Epidermal melanocyte (primary cell): ENCODE measurements around the gene FAAP24.
A peak's percentile ranks its signal among the peaks of the same experiment; 100 is the strongest.
"Not testable (repeated sequence)": the region's sequence is repeated elsewhere in the genome, so short reads cannot be mapped to it uniquely, and the experiment has no call there.

Experiments
- DNase-seq: peaks from one replicate; pipeline ENCODE4 v3.0.0; 2011; ENCODE audit warnings: low spot score; ENCODE audit not compliant: insufficient read length

FAAP24 gene, protein sequence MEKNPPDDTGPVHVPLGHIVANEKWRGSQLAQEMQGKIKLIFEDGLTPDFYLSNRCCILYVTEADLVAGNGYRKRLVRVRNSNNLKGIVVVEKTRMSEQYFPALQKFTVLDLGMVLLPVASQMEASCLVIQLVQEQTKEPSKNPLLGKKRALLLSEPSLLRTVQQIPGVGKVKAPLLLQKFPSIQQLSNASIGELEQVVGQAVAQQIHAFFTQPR

DNA sequence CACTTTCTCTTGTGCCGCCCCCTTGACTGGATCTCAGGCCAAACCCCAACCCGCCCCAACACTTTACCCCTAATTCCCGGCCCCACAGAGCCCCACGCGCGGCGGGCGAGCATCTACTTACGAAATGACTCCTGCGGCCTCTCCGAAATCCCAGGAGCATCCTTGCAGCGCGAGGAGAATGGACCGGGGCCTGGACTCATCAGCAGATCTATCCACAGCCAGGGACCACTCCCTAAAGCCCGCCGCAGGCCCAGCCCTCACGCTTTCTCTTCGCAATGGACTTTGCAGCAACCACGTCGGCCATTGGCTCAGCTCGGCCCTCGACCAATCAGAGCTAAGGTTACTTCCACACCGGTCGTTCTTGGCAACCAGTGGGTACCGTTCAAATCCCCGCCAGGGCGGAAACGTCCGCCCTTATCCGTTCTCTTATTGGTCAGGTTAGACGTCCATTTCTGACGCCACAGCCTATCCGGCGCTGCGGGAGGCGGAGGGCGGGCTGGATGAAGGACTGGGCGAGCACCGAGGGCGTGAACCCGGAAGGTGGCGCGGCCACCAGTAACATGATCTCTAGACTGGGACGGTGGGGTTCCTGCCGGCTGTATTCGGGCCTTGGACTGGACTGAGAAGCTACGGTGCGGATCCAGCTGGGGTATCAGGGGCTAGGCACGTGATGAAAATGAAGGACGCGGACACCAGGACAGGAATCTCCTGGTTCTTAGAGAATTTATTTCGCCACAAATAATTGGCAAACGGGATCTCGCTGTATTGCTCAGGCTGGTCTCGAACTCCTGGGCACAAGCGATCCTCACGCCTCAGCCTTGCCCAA, at the start of gene FAAP24, which contains the start of gene CEP89:
Gene FAAP24, plus strand, starts transcription at position 528 of the 826 bp plus-strand sequence. CDS start 955 bp downstream, outside the sequence.
Gene CEP89, minus strand, starts transcription at position 244 of the 826 bp plus-strand sequence. Its CDS starts 84 bp downstream, at position 160.
- peak; percentile 99 for DNase-seq

DNA sequence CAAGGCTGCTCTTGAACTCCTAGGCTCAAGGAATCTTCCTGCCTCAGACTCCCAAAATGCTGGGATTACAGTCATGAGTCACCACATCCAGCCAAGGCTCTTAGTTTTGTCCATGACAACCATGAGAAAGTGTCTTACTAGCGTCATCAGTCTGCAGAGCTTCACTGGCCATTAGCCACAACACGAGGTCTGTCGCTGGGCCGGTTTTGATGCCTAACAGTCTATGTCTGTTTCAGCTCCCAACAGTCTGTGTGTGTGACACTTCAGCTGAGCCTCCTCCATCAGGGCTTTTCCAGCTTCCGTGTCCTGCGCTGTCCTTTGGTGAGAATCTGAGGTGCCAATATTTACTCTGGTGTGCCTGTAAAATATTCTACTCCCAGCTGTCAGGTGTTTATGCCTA, 47.8 kb upstream of the FAAP24 start:
- no peak for DNase-seq

DNA sequence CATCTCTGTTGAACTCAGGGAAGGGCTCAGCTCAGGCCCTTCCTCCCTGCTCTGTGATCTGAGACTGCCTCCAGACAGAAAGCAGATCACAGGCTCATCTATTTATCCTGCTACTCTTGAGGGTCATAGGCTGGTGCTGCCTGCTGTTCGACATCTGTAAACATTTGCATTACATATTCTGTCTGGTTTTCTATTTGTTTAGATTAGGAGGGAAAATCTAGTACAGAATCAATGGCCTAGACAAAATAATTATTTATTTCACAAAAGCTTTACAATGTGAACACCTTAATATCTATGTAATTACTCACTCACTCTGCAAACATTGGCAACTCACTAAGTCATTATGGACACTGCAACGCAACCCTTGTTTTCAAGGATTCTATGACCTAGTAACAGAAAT, 43.2 kb upstream of the FAAP24 start:
- DNase-seq, result no peak

DNA sequence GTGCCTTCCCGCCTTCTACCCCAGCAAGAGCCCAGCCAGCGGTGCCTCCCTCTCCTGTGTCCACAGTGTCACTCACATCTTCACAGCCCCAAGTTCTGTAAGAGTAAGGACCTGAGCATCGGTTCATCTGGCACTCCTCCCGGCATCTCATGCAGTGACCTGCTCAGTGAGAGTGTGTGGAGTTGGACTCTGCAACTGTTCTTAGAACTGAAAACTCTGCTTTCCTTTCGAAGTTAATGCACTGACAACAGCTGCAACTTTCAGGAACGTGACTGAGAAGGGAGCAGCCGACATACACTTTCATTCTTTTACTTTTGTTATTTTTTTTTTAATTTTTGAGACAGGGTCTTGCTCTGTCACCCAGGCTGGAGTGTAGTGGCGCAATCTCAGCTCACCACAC, 41.5 kb upstream of the FAAP24 start:
- DNase-seq, result no peak

DNA sequence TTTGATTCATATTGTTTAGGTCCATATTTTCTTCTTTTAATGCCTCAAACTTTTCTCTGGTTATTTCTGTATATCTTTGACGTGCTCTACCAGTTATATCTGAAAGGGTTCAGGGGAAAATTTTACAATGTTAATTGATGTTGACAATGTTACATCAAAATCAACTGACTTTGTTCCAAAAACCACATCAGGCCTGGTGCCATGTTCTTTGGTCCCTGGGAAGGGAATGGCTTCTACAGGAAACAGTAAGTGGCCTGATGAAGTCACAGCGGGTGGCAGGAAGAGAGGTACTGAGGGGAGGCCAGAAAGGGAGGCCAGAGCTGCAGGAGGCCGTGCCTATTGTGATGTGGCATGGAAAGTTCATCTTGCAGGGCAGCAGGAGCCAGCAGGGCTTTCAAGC, 38.5 kb upstream of the FAAP24 start:
- no peak for DNase-seq

DNA sequence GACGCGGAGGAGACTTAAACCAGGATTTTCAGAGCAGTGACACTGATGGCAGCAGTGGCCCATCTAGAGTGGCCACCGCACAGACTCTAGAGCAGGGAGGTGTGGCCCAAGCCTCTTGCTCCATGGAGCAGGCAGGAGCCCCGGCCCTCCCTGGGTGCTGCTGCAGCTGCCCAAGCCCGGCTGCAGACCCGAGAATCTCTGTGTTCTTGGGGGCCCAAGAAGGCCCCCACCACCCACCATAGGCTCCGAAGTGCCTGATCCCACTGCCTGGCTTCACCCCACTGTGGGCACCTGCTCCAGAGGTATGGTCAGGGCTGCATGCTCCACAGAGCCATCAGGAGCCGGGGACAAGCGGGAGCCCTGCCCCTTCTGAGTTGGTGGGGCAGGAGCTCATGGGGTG, 36.4 kb upstream of the FAAP24 start:
- DNase-seq, result no peak

DNA sequence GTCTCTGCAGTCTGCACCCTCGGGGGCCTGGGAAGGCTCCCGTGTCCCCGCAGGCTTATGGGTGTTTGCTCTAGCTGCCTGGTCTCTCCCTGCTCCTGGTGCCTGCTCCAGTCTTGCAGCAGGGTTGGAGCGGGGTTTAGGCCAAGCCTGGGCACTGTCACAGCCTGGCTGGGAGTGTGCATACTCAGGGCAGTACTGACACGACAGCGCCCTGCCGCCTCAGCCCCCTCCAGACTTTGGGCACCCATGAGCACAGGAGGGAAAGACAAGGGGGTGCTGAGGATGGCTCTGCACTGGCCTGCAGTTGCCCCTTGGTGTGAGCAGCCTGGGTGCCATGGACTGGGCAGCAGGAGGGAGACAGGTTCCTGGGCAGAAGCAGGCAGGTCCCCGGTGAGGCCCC, 36.0 kb upstream of the FAAP24 start:
- no peak for DNase-seq

DNA sequence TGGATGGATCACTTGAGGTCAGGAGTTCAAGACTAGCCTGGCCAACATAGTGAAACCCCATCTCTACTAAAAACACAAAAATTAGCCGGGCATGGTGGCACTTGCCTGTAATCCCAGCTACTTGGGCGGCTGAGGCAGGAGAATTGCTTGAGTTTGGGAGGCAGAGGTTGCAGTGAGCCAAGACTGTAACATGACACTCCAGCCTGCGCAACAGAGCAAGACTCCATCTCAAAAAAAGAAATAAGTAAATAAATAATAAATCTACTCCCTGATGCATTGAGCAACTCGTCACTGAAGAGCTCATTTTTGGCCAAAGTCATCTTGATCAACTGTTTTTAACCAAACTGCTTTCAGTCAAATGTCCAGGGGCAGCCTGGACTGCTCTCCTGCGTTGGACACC, 30.8 kb upstream of the FAAP24 start:
- not testable (repeated sequence) for DNase-seq

DNA sequence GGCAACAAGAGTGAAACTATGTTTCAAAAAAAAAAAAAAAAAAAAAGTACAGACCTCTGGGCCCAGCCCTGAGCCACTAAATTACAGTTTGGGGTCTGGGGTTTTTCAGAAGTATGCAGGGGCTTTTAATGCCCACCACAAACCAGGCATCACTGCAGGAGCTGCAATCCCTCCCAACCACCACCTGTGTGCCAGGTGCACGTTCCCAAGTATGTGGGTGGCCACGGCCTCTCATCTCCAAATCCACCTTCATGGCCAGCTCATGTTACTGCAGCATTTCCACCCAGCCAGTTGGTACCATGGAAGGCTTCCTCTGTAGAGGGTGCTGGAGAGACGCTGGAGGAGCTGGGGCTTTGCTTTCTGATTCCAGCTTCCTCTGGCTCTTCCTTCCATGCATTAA, 26.8 kb upstream of the FAAP24 start:
- DNase-seq, result no peak

DNA sequence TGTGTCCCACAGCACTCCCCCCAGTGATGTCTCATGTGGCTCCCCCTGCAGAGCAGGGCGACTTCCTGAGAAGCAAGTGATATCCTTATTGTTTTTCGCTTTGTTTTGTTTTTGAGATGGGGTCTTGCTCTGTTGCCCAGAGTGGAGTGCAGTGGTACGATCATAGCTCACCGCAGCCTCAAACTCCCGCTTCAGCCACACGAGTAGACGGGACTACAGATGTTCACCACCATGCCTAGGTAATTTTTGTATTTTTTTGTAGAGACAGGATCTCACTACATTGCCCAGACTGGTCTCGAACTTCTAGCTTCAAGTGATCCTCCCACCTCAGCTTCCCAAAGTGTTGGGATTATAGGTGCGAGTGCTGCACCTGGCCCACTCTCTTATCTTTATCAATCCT, 5.3 kb upstream of the FAAP24 start:
- no peak for DNase-seq

DNA sequence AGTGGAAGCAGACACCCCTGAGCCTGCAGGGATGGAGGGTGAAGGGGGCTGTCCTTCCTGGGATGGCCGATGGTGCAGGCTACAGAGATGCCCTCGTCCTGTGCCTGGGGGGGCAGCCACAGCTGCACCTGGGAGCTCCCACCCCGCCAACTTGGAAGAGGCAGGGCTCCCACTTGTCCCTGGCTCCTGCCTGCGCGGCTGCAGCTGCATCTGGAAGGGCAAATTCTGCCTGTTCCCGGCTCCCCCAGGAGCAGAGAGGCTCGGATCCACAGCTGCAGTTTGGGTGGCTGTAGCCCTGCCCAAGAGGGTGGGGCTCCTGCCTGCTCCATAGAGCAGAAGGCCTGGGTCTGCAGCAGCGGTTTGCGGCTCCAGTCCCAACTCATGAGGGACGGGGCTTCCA, 2.5 kb upstream of the FAAP24 start:
- no peak for DNase-seq

DNA sequence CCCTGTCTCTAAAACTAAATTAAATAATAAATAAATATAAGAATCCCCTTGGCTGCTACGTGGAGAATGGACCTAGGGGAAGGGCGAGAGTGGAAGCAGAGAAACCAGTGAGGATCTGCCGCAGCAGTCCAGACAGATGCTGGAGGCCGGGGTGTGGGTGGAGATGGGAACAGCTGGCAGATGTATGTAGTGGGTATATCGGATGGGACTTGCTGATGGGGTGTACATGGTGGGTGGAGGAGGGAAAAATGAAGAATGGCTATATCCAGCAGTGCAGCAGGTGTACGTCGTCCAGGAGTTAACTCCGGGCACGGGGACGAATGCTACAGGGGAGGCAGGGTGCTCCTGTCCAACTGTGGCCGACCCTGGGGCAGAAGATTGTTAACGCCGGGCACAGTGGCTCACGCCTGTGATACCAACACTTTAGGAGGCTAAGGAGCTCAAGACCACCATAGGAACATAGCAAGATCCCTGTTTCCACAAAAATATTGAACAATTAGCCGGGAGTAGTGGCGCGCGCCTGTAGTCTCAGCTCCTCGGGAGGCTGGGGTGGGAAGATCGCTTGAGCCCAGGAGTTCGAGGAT, 938 bp upstream of the FAAP24 start:
- DNase-seq, result no peak

DNA sequence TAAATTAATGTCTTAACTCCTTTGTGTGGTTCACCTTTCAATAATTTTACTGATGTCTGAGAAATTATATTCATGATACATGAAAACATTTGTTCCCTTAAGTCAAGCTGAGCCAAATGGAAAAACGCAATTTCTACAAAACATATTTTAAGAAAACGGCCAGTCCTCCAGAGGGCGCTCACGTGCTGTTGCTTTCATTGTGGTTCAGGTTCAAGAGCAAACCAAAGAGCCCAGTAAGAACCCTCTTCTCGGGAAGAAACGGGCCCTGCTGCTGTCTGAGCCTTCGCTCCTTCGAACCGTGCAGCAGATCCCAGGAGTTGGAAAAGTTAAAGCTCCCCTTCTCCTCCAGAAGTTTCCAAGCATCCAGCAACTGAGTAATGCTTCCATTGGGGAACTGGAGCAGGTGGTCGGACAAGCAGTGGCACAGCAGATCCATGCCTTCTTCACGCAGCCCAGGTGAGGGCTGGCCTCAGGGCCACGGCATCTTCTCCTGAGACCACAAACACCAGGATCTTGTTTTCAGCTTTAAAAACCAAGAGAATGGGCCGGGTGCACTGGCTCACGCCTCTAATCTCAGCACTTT, 4.3 kb downstream of the FAAP24 start:
- DNase-seq, result peak; percentile 27

DNA sequence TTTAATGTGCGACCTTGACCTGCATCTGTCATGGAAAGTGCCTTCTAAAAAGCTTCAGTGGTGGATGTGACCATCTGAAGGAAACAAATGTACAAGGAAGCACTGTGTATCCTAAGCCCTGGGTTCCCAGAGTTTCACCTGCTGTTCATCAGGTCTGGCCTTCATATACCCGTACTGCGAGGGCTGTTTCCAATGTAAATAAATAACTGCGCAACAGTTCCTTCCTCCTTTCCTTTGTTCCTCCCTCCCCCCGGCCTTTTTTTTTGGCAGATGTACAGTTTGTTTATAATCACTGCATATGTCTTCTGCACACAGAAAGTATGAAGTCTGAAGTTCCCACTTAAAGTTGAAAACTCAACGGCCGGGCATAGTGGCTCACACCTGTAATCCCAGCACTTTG, 5.2 kb downstream of the FAAP24 start:
- DNase-seq, result no peak

DNA sequence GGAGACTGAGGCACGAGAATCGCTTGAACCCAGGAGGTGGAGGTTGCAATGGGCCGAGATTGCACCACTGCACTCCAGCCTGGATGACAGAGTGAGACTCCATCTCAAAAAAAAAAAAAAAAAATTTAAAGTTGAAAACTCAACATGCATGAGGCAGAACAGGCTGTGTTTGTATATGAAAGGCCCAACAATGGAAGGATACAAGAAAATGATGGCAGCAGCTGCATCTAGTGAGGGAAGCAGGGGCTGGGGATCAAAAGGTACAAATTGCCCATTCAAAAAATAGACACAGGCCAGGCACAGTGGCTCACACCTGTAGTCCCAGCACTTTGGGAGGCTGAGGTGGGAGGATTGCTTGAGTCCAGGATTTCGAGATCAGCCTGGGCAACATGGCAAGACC, 5.8 kb downstream of the FAAP24 start:
- DNase-seq, result not testable (repeated sequence)

DNA sequence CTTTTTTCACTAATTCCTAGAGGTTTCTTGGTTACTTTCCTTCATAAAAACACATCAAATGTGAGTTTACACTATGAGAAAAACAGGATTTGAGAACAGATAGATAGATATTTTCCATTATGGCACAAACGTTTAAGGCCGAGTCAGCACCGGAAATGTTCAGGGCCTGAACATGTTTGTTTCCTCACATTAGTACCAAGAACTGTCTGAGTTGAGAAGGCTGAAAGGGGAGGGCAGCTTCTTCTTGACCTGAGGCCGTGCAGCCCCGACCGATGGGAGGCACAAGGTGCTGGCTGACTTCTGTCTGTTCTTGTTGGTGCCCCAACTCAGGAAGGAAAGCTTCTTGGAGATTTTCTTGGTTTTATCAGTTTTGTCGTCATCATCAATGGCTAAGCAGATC, 7.8 kb downstream of the FAAP24 start:
- DNase-seq, result not testable (repeated sequence)

DNA sequence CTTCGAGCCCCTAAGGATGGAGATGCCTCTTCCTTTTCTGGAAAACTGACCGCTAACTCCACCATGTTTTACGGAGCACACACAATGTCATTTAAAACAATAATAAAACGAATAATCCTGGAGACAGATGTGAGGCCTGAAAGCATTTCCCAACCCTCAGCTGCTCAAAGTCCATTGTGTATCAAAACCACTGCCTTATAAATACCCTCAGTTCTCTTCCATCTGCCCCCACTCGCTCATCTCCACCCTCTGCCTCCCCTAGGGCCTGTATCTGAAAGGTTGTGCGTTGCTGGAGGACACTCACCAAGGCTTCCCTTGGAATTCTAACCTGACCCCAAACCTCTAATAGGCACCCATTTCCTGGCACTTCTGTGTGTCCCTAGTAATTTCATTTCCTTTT, 10.4 kb downstream of the FAAP24 start:
- DNase-seq, result not testable (repeated sequence)

DNA sequence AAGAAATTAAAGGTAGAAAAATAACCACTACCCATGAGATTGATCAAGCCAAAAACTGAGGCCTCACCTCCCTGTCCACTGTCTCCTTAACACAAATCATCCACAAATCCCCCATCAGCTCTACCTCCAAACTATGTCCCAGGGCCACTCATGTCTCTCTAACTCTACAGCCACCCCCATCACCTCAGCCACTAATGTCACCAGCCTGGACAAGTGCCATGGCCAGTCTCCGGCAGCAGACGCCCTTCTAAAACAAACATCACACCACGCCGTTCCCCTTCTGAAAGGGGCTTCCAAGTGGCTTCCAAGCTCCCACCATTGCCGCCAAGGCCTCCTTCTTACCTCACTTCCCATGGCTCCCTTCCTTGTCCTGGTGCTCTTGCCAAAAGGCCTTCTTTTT, 16.2 kb downstream of the FAAP24 start:
- DNase-seq, result not testable (repeated sequence)

DNA sequence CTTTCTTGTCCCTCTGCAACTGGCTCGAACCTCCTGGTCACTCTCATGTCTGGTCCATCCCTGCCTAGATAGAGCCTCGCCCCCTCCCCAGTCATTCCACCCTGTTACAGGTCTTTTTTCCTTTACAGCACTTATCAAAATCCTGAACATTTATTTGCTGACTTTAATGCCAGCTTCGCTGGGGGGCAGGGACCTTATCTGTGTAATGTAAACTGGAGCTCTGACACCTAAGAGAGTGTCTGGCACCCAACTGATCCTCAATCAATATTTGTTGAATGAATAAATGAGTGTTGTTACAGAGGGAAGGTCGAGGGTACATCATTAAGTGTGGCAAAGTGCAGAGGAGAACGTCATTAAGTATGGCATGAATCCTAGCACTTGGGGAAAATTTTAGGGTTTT, 16.7 kb downstream of the FAAP24 start:
- DNase-seq, result no peak

DNA sequence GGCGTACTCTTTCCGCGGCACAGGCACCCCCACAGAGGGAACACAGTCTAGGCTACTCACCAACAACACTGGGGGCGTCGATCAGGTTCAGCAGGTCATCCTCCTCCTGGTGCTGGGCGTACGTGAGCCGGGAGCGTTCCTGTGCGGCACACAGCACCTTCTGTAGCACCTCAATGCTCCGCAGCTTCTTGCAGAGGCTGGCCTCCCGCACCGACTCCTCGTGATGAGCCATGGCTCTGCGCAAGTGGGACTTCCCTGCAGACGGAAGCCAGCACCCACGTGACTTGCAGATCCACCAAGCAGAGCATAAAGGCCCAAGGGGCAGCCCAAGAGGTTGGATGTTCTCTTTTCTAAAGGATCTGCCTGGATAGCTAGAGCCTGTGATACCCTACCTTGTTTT, 23.9 kb downstream of the FAAP24 start:
- DNase-seq, result not testable (repeated sequence)

DNA sequence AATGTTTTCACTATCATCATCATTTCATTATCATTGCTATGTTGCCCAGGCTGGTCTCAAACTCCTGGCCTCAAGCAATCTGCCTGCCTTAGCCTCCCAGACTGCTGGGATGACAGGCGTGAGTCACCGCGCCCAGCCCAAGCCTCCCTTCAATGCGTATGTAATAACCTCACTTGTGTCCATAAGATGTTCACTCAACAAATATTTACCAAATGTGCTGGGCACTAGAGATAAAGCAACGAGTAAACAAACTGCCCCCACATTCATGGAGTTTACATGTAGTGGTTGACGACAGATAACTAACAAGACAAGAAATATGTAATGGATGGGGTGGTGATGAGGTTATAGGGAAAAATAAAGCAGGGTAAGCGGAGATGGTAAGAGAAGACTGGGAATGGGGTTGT, 25.0 kb downstream of the FAAP24 start:
- DNase-seq, result not testable (repeated sequence)

DNA sequence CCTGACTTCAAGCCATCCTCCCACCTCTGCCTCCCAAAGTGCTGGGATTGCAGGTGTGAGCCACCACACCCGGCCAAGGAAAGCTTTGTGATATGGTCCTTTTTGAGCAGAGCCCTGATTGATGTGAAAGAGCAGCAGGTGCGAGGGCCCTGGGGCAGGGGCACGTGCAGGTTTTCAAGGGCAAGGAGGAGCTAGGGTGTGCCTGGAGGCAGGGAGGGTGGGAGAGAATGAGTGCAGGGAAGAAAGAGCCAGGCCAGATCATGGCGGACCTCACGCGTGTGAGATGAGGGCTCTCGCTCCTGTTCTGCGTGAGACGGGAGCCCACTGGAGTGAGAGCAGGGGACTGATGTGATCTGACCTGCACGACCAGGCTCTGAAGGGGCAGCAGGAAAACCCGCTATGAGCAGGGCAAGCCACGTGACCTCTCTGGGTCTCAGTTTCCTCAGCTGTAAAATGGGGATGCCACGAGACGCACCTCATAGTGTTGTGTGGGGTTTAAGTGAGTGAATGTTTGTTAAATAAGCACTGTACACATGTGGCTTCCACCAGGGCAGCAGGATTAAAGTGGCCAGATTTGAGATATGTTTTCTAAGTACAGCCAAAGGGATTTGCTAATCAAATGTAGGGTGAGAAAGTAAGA, 25.8 kb downstream of the FAAP24 start:
- DNase-seq, result no peak
